ENCODE results near the gene RCBTB1.
A peak's percentile ranks its signal among the peaks of the same experiment; 100 is the strongest.

The RCBTB1 gene

DNA sequence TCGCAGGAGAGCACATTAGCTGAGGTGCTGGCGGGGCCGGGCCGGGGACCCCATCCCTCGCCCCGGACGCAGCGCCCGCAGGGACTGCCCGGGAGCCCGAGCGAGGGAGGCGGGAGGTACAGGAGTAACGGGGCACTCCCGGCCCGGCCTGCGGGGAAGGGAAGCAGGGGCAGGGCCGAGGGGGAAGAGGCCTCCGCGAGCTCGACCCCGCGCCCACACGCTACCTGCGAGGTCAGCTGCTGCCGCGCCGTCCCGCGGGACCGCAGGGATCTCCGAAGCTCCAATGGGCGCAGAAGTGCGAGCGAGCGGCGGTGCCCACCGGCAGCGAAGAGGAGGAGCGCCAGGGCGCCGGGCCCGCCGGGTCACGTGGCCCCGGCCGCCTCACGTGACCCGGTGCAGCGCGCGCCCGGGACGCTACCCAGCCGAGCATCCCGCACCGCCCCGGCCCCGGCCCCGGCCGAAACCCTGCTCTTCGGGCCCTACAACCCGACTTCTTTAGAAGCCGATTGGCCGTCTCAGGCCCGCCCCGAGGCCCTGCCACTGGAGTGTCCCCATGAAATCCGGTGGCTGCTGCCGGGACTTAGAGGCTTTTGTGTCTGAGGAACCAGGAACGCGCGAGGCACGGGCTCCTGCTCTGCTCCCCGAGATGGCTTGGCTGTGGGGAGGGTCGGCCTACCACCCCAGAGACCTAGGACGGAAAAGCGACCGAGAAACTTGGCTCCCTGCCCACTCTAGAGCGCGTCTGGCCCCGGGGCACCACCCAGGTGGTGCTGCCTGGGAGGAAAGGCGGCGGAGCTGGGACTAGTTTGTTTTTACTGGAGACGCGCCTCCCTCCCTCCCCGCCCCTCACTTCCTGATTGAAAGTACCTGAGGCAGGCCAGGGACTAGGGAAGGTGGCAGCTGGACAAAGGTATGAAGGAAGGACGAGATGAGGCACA lies at the start of gene RCBTB1:
Gene RCBTB1, minus strand, starts transcription at position 339 of the 938 bp plus-strand sequence. CDS start 18,279 bp downstream, outside the sequence.
- Histone ChIP-seq H3K27me3 (replicated peaks; ENCODE audit: control insufficient read depth, insufficient read depth, low read length) (no peaks in the 10 kb centered on the region), H3K4me3 (replicated peaks; ENCODE audit: low read depth, low read length) (peak within 1 kb of the TSS; percentile 93), H3K36me3 (ENCODE audit: control insufficient read depth, insufficient read depth, low read length) (no peaks in the 10 kb centered on the region)
- TF ChIP-seq, protein P1, sequence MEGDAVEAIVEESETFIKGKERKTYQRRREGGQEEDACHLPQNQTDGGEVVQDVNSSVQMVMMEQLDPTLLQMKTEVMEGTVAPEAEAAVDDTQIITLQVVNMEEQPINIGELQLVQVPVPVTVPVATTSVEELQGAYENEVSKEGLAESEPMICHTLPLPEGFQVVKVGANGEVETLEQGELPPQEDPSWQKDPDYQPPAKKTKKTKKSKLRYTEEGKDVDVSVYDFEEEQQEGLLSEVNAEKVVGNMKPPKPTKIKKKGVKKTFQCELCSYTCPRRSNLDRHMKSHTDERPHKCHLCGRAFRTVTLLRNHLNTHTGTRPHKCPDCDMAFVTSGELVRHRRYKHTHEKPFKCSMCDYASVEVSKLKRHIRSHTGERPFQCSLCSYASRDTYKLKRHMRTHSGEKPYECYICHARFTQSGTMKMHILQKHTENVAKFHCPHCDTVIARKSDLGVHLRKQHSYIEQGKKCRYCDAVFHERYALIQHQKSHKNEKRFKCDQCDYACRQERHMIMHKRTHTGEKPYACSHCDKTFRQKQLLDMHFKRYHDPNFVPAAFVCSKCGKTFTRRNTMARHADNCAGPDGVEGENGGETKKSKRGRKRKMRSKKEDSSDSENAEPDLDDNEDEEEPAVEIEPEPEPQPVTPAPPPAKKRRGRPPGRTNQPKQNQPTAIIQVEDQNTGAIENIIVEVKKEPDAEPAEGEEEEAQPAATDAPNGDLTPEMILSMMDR (IDR thresholded peaks at IDR 0.05; ENCODE audit: insufficient read depth, low read length, poor library complexity, severe bottlenecking): no peak
- DNase-seq (ENCODE audit: extremely low read depth, insufficient read length): peak; percentile 87

DNA sequence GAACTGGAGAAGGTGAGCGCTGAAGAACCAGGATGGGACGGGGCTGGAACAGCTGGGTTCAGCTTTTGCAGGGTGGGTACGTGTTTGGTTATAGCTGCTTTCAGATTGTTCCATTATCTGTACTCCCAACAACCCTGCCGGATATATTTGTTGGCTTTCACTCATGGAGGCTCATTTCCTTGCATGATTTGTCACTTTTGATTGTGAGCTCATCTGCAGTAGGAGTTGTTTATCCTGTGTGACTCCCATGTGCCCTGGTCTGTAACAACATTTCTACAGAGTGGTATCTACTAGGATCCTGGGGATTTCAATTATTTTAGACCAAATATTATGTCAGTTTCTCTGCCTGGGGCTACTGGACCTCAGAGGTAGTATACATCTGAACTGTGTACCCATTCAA lies 48.4 kb upstream of the RCBTB1 start:
- Histone ChIP-seq H3K36me3 (ENCODE audit: control insufficient read depth, insufficient read depth, low read length) (peaks cover 5% of the 10 kb centered on the region), H3K4me3 (replicated peaks; ENCODE audit: low read depth, low read length) (no peak overlapping the region), H3K27me3 (replicated peaks; ENCODE audit: control insufficient read depth, insufficient read depth, low read length) (no peaks in the 10 kb centered on the region)
- TF ChIP-seq, protein P1 (IDR thresholded peaks at IDR 0.05; ENCODE audit: insufficient read depth, low read length, poor library complexity, severe bottlenecking): no peak
- DNase-seq (ENCODE audit: extremely low read depth, insufficient read length): no peak

DNA sequence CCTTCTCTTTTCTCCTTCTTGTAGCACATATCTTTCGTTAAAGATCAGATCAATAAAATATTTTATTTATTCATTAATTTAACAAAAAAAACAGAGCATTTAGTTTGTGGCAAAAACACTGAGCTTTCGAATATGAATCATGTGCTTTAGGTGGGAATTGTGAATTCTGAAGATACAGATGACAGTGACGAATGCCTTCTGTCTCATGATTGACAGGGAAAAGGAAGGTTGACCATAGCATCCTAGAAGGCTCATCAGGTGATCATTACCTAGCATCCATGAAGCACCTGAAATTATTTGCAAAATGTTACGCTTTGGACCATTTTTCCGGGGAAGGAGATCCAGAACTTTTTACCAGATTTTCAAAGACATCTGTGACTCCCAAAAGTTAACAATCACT lies 46.8 kb upstream of the RCBTB1 start:
- TF ChIP-seq, protein P1 (IDR thresholded peaks at IDR 0.05; ENCODE audit: insufficient read depth, low read length, poor library complexity, severe bottlenecking): no peak
- Histone ChIP-seq H3K4me3 (replicated peaks; ENCODE audit: low read depth, low read length) (no peak overlapping the region), H3K27me3 (replicated peaks; ENCODE audit: control insufficient read depth, insufficient read depth, low read length) (no peaks in the 10 kb centered on the region), H3K36me3 (ENCODE audit: control insufficient read depth, insufficient read depth, low read length) (peaks cover 5% of the 10 kb centered on the region)
- DNase-seq (ENCODE audit: extremely low read depth, insufficient read length): no peak

DNA sequence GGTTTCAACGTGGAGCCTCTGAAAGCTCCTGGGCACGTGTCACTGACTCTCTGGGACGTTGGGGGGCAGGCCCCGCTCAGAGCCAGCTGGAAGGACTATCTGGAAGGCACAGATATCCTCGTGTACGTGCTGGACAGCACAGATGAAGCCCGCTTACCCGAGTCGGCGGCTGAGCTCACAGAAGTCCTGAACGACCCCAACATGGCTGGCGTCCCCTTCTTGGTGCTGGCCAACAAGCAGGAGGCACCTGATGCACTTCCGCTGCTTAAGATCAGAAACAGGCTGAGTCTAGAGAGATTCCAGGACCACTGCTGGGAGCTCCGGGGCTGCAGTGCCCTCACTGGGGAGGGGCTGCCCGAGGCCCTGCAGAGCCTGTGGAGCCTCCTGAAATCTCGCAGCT lies 45.2 kb upstream of the RCBTB1 start:
- DNase-seq (ENCODE audit: extremely low read depth, insufficient read length): no peak
- no peaks in the 10 kb centered on the region for H3K27me3 ChIP-seq (replicated peaks; ENCODE audit: control insufficient read depth, insufficient read depth, low read length)
- H3K36me3 ChIP-seq (ENCODE audit: control insufficient read depth, insufficient read depth, low read length): peaks cover 5% of the 10 kb centered on the region
- no peak overlapping the region for H3K4me3 ChIP-seq (replicated peaks; ENCODE audit: low read depth, low read length)
- TF ChIP-seq, protein P1 (IDR thresholded peaks at IDR 0.05; ENCODE audit: insufficient read depth, low read length, poor library complexity, severe bottlenecking): no peak

DNA sequence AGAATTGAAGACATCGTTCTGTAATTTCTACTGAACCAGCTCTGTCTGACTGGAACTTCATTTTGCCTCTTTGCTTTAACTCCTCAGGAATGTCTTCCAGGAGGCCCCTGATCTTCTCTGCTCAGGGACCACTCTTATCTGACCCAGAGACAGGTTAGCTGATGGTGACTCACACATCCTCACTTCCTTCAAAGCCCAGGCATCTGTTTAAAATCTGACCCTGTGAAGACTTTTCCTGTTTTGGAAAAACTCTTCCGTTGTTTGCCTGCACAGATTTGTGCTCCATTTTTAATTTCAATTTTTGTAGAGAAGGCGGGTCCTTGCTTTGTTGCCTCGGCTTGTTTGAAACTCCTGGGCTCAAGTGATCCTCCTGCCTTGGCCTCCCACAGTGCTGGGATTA lies 44.6 kb upstream of the RCBTB1 start:
- TF ChIP-seq, protein P1 (IDR thresholded peaks at IDR 0.05; ENCODE audit: insufficient read depth, low read length, poor library complexity, severe bottlenecking): no peak
- H3K4me3 ChIP-seq (replicated peaks; ENCODE audit: low read depth, low read length): no peak overlapping the region
- no peak for DNase-seq (ENCODE audit: extremely low read depth, insufficient read length)
- peaks cover 3% of the 10 kb centered on the region for H3K36me3 ChIP-seq (ENCODE audit: control insufficient read depth, insufficient read depth, low read length)
- no peaks in the 10 kb centered on the region for H3K27me3 ChIP-seq (replicated peaks; ENCODE audit: control insufficient read depth, insufficient read depth, low read length)

All from GM06990 (cell line).